Endothelial cell (in vitro differentiated cells): Measurements from ENCODE around the gene WNT3A. TPM values are rescaled to one million over a fixed set of nuclear protein-coding genes. Genes with fewer than 3 reads are reported as not detected.

Experiments
- DNase-seq: peaks from one replicate; pipeline ENCODE4 v3.0.0; 2021; ENCODE audit warnings: low spot score
- H3K27ac Mint-ChIP-seq: one replicate; pipeline ENCODE4 v1.8.0; 2021; ENCODE audit warnings: mixed read lengths, inconsistent platforms; ENCODE audit not compliant: unreplicated experiment
- H3K27me3 Mint-ChIP-seq: one replicate; pipeline ENCODE4 v1.8.0; 2021; ENCODE audit warnings: mild to moderate bottlenecking, moderate library complexity, mixed read lengths, inconsistent platforms; ENCODE audit not compliant: unreplicated experiment
- H3K36me3 Mint-ChIP-seq: one replicate; pipeline ENCODE4 v1.8.0; 2021; ENCODE audit warnings: mild to moderate bottlenecking, low read depth, mixed read lengths, inconsistent platforms; ENCODE audit not compliant: unreplicated experiment
- H3K4me1 Mint-ChIP-seq: one replicate; pipeline ENCODE4 v1.8.0; 2021; ENCODE audit warnings: mild to moderate bottlenecking, mixed read lengths, inconsistent platforms; ENCODE audit not compliant: unreplicated experiment
- H3K4me3 Mint-ChIP-seq: one replicate; pipeline ENCODE4 v1.8.0; 2021; ENCODE audit warnings: mild to moderate bottlenecking, mixed read lengths, inconsistent platforms; ENCODE audit not compliant: unreplicated experiment
- H3K9me3 Mint-ChIP-seq: one replicate; pipeline ENCODE4 v1.8.0; 2021; ENCODE audit warnings: mixed read lengths, inconsistent platforms; ENCODE audit not compliant: unreplicated experiment
- CTCF ChIP-seq: fragments of 200-600 bp; sonication (generic); IDR thresholded peaks from one replicate; pipeline ENCODE4 v1.5.0; 2021; ENCODE audit warnings: antibody characterized with exemption; ENCODE audit not compliant: unreplicated experiment
- total RNA-seq: library from RNA; stranded (reverse); fragmentation: NEBNext Ultra II Directional; extraction: Animal tissue kit (Norgen Biotek cat#: 25700); gene quantifications from one replicate; pipeline ENCODE4 v1.2.1, GENCODE V29; 2021; ENCODE audit not compliant: unreplicated experiment

WNT3A gene
- total RNA-seq, 1 donor from 2014 or later, result not detected

GRCh38 chr1:228047183-228047466 is 40.3 kb downstream of the WNT3A start:
- Mint-ChIP-seq H3K4me1 (peaks cover 4% of the 10 kb centered on the region), H3K36me3 (peaks cover 12% of the 10 kb centered on the region), H3K27ac (no peak overlapping the region), H3K27me3 (peaks cover 17% of the 10 kb centered on the region), H3K9me3 (no peaks in the 10 kb centered on the region), H3K4me3 (no peak overlapping the region)
- no peak for TF ChIP-seq CTCF
- DNase-seq, result no peak

- no peak for TF ChIP-seq CTCF
- no peak for DNase-seq
- Mint-ChIP-seq H3K27me3 (peaks cover 17% of the 10 kb centered on the region), H3K9me3 (no peaks in the 10 kb centered on the region), H3K27ac (no peak overlapping the region), H3K36me3 (peaks cover 12% of the 10 kb centered on the region), H3K4me3 (no peak overlapping the region), H3K4me1 (peaks cover 4% of the 10 kb centered on the region)
Measured at GRCh38 chr1:228048120-228048519, 41.3 kb downstream of the WNT3A start.

GRCh38 chr1:228048659-228049298 is 42.0 kb downstream of the WNT3A start:
- Mint-ChIP-seq H3K36me3 (peaks cover 12% of the 10 kb centered on the region), H3K4me1 (peaks cover 4% of the 10 kb centered on the region), H3K27me3 (peaks cover 17% of the 10 kb centered on the region), H3K4me3 (no peak overlapping the region), H3K27ac (no peak overlapping the region), H3K9me3 (no peaks in the 10 kb centered on the region)
- DNase-seq, result no peak
- no peak for TF ChIP-seq CTCF

- peaks cover 15% of the 10 kb centered on the region for H3K27me3 Mint-ChIP-seq
- no peak overlapping the region for H3K4me3 Mint-ChIP-seq
- DNase-seq, result no peak
- no peak for TF ChIP-seq CTCF
- no peak overlapping the region for H3K27ac Mint-ChIP-seq
- H3K4me1 Mint-ChIP-seq, result peaks cover 4% of the 10 kb centered on the region
- H3K36me3 Mint-ChIP-seq, result peaks cover 12% of the 10 kb centered on the region
- H3K9me3 Mint-ChIP-seq, result no peaks in the 10 kb centered on the region
Measured at GRCh38 chr1:228050571-228051231, 43.9 kb downstream of the WNT3A start.

GRCh38 chr1:228058172-228058948 is 51.6 kb downstream of the WNT3A start:
- no peak for TF ChIP-seq CTCF
- Mint-ChIP-seq H3K36me3 (peaks cover 5% of the 10 kb centered on the region), H3K9me3 (peaks cover 4% of the 10 kb centered on the region), H3K27ac (no peak overlapping the region), H3K27me3 (peaks cover 21% of the 10 kb centered on the region), H3K4me3 (no peak overlapping the region), H3K4me1 (peaks cover 3% of the 10 kb centered on the region)
- no peak for DNase-seq
